T1000 (cell line): ENCODE data around the gene AKR7A2.

Experiments
- DNase-seq: peaks from one replicate; lab custom pipeline; 2025; ENCODE audit warnings: mixed read lengths; lab: John Stamatoyannopoulos, UW

Gene AKR7A2

DNA sequence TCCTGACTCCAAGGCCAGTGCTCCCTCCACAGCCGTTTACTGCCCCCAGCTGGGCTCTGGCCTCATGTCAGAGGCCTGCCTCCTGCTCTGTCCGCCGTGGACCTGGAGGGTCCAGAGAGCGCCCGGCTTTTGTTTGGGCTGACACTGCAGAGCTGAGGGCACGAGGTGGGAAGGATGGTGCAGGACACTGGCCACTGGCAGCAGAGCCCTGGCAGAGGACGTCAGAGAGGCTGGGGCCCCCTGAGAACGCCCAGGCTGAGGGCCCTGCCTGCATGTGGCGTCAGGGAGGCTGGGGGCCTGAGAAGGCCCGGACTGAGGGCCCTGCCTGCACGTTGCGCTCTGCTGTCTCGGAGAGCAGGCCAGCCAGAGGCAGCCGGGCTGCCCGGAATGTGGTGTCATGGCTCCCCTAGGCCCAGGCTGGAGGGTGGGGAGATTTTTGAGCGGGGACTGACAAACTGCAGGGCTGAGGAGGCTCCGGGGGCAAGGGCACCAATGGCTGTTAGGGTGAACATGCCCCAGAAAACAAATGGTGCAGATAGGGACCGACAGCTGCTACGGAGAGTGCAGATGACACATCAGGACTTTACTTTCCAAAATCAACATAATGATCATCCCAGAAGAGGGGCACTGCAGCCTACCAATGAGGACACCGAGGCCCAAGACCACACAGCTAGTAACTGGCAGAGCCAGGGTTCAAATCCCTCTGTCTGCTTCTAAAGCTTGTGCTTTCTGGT, 31.8 kb upstream of the AKR7A2 start:
- no peak for DNase-seq

DNA sequence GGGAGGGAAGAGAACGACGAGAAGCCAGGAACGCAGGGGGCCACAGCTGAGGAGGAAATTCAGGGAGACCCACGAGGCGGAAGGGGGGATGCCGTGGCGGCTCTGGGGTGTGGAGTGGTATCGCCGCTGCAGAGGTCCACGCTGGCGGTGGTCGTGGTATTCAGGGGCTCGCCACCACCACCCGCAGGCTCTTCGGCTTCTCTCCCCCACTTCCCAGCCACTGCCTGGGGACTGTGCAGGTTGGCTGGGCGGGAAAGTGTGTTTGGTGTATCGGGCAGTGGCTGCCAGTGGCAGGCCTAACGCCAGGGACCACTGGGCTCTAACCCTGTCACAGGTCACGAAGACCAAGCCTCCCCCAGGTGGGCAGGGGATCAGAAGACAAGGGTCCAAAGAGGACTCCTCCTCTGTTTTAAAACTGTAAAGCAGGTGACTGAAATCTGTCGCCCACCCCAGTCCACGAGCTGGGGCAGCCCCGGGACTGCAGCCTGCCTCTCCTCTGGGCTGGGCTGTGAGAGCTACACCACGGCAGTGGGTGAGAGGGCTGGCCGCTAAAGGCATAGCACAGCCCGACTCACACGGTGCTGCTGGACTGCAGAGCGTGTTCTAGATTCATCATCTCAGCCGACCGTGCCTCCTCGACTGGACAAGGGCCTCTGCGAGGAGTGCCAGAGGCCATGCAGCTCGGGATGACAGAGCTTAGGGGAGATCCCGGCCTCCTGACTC, 31.1 kb upstream of the AKR7A2 start:
- DNase-seq: no peak

DNA sequence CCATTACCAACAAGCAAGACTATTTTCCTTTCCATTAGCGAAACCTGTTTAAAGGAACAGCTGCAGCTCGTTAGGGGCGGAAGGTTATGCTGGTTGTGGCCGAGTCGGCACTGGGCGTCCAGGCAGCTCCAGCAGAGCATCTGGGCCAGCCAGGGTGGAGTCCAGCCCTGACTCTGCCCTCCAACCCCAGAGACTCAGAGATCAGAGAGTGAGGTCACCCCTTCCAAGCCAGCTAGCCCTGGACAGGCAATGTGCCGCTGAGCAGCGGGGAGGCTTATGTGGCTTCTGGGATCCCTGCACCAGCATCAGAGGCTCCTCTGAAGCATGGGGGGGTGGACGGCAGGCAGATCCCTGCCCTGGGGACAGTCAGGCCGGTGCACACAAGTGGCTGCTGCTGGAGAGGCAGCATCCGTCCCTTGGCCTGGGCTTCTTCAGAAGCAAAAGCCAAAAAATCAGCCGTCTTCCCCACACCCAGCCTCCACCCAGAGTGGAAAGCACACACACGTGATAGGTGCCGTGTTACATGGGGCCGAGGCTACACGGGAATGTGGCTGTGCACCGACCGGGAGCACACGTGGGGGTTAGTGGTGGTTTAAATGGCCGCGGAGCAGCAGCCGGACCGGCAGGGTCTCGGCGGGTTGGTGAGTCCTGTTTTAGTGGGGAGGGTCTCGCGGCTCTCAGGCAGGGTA, 30.3 kb upstream of the AKR7A2 start:
- no peak for DNase-seq

DNA sequence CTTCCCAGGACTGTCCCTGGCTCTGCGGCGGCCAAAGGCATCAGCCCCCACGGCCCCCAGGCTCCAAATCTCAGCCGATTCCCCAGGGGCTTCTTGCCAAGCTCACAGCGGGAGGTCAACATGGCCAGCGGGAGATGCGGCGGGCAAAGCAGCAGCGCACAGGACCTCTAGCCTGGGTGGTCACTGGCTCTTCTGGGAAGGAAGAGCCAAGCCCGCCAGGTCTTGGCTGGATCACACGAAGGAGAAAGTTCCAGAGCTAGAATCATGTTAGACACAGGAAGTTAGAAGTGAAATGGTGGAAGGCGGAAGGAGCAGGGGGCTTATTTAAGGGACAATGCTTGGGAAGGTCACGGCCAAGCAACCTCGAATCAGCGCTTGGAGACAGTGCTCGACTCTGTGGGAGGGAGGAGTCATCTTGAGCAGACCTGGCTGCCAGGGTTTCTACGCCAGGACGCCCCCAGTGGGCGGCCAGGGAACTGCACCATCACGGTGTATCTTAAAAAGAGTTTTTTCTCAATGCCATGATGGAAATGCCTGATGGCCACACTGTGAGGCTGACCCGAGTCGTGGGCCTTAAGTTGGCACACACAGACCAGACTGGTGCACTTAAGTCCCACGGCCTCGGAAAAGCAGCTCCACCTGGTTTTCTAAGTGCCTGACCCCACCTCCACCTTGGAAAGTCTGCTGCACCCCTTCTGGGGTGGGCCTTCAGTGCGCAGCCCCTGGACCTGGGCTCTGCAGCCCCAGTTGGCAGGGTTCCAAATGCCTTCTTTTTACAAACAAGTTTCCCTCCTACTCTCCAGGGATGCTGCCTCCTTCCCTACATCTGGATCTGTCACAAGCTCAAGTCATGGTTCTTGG, 29.5 kb upstream of the AKR7A2 start:
- DNase-seq: peak; percentile 67

DNA sequence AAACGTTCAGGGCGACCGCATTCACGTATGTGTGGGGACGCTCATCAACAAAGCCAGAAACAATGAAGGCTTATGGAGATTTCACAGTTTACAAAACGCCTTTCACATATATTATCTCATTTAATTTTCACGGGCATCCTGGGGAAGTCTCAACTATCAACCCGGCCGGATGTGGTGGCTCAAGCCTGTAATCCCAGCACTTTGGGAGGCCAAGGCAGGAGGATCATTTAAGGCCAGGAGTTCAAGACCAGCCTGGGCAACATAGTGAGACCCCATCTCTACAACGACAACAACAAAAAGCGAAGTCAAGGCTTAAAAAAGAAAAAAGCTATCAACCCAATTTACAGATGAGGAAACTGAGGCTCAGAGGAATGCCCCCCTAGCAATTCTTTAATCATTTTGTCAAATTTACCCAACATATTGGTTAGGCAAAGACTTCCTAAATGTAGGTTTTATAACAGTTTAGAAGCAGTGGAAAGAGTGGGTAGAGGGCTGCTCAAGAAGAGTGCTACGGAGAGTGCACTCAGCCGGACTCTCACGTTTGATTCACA, 28.5 kb upstream of the AKR7A2 start:
- DNase-seq: no peak

DNA sequence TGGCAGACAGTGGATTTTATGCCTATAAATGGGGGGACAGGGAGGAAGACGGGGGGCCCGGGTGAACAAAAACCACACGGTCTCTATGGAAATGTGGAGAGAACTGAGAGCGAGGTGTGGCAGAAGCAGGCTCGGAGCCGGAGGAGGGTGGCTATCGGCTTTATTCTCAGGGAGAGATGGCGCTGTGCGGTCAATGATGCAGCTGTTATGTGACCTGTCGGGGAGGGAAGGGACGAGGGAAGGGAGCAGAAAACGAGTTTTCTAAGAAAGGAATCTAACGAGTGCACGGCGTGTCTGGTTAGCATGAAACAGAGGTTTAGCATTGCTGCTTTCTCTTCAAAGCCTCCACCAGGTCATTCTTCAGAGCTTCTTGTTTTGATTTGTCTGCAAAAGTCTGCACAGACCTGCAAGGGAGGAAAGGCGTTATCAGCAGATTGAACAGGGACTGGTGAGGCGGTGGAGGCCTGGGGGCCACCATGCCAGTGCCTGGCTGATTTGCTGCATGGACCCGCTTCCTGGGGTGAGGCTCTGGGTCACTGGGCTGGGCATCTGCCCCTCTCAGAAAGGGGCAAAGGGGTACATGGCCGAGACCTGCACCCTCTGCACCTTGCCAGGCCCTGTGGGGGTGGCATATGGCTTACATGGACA, 27.4 kb upstream of the AKR7A2 start:
- DNase-seq: no peak

DNA sequence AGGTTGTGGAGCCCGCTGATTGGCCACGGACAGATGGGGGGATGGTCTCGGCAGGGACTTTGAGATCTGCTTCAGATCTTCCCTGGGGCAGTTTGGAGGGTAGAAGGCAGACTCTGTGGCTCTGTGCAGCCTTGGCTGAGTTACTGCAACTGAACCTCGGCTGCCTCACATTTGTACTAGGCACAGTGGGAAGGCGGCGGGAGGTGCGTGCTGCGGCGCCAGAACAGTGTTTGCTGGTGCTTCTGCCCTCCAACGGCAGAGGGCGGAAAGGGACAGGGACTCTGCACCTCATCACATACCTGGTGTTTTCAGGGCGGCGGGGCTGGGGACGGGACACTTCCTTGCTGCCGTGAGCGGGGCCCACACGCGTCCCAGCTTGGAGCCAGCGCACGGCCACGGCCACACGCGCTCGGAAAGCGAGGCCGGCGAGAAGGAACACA, 26.4 kb upstream of the AKR7A2 start:
- no peak for DNase-seq

DNA sequence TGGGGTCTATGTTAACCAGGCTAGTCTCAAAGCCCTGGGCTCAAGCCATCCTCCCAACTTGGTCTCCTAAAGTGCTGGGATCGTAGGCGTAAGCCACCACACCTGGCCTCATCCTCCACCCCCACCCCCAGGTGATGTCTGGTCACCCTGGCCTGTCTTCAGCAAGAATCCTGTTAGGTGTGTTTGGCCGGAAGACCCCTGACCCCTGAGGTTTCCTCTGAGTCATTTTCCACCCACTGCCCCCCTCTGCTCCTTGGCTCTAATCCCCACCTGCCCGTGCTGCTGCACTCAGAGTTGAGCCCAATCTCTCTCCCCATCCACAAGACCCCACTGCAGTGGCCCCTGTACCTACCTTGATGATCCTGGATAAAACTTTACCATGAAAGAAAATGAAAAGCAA, 25.3 kb upstream of the AKR7A2 start:
- no peak for DNase-seq

DNA sequence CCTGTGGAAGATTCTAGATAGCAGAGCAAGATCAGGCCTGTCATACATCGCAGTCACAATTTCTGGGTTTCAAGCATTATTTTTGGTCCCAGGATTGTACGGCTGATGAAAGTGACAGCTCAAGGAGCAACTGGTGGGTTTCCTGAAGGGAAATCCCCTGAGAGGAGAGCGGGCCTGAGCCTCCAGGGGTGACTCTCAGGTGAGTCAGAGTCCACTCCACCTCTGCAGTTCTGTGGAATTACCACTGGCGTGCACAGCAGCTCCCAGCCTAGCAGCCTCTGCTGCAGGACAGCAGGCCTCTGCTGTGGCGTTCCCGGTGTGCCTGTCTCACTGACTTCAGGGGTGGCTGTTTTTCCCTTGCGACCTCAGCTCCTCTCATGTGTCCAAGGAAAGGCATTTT, 24.6 kb upstream of the AKR7A2 start:
- DNase-seq: peak; percentile 30

DNA sequence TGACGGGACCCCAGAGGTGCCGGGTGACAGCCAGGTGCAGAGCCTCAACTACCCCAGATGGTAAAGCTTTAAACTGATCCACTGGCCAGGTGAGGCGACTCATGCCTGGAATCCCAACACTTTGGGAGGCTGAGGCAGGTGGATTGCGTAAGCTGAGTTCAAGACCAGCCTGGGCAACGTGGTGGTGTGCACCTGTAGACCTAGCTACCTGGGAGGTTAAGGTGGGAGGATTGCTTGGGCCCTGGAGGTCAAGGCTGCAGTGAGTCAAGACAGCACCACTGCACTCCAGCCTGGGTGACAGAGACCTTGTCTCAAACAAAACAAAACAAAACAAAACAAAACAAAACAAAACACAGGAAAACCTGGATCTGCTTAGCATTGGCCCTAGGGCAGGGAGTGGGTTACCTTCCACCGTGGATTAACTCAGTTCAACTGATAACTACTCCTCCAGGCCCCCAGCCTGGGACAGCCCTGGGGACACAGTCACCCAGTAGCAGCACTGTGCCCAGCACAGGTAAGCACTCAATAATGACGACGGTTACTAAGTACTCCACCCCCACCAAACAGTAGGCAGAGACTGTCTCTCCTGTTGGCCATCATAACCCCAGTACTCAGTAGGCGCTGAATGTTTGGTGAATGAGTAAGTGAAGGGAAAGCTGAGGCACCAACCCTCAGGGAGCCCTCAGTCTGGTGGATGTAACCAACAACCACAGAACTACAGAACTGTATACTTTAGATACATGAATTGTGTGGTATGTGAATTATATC, 21.8 kb upstream of the AKR7A2 start:
- no peak for DNase-seq

DNA sequence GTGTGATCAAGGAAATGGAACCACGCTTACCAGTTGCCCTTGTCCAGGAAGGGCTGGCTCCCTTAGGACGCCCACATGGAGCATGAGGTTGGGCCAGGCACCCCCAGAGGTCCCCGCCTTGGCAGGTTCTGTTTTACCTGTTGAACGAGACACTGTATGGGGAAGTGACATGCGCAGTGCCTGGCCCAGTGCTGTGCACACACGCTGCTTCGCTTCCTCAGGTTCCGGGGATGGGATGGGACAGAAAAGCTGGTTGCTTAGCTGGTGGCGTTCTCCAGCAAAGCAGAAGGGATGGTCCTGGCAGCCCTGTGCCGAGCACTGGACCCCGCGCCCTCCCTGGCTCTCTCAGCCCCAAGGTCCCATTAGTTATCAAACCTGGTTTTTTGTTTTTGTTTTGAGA, 20.9 kb upstream of the AKR7A2 start:
- no peak for DNase-seq

DNA sequence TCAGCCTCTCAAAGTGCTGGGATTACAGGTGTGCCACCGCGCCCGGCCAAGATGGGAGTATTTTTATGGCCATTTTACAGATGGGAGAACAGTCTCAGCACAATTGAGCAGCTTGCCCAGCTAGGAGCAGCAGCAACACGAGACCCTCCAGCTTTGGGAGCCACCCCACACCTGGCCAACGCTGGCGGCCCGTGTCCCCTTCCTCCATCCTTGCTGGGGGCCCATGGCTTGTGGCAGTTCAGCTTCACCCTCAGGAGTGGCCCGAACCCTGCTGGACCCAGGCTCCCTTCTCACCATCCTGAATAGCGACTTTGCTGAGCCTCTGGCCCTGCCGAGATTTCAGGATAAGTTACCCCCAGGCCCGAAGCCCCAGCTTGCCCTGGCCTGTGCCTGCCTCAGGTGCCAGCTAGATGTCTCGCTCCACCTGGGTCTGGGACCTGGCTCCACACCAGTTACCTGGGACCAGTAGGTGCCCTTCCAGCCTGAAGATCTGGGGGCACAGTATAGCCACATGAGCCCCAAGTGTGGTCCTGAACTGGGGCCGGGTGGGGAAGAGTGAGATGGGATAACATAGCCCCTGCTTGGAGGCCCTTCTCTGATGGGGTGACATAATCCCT, 19.4 kb upstream of the AKR7A2 start:
- DNase-seq: no peak

DNA sequence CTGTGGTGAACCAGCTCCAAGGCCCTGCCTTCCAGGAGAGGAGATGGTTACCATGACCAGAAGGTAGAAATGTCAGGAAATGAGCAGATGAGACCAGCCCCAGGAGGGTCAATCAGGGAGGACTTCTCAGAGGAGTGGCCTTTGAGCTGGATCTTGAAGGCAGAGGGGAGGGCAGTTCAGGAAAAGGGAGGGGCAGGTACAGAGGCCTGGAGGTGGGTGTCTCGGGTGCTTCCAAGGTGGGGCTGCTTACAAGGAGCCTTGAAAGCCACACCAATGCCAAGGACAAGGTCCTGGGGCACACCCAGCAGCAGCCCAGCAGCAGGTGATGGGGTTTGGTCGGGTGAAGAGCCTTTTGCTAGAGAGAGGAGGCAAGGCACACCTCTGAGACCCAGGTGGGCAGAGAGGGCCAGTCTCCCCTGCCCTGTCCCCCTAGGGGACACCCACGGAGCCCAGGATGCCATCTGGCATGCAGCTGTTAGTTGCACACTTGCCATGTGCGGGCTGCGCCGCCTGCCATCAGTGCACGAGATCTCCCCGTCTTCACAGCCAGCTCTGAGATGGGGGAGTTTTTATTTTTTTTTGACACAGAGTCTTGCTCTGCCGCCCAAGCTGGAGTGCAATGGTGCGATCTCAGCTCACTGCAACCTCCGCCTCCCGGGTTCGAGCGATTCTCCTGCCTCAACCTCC, 18.6 kb upstream of the AKR7A2 start:
- DNase-seq: no peak

DNA sequence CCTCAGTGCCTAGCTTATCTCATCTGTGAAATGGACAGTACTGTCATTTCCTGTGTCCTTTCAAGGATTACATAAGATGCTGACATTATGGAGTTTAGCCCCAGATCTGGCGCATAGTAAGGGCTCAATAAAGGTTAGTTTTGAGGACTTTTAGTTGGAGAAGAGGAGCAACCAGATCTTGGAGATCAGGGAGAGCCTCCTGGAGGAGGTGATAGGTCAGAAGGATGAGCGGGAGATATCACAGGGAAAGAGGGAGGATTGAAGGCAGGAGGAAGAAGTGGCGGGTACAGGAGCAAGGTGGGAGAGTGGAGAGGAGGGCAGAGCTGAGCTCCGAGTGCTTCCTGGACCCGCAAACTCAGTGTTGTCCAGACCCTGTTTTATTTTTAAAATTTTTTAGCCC, 17.7 kb upstream of the AKR7A2 start:
- DNase-seq: no peak

DNA sequence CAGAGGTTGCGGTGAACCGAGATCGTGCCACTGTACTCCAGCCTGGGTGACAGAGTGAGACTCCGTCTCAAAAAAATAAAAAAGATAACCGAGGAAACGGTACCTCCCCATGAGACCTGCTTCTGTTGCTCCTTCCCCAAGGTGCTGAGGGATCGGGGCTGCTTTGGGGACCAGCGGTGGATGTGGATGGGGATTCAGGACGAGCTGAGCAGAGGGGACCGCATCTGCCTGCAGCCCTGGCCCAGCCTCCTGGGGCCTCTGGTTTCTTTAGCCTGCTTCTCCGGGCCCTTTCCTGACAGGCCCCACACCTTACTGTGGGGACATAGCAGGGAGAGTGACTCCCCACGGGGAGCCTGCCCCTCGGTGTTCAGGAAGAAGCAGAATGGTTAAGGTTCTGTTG, 17.2 kb upstream of the AKR7A2 start:
- DNase-seq: no peak

DNA sequence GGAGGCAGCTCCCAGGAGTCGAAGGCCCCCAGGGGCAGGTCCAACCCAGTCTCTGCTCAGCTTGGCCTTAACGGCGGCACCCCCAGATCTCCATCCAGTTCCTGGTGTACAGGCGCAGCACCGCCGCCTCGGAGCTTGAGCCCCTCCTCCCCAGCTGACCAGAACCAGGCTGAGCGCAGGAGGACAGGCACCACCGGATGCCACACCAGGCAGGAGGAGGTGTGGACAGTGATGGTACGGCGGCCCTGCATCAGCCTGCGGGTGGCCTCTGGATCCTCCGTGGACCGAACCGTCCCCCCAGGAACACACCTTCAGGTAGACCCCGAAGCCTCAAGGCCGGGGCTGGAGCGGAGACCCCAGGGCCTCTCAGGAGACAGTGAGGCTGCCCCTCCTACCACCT, 16.5 kb upstream of the AKR7A2 start:
- no peak for DNase-seq

DNA sequence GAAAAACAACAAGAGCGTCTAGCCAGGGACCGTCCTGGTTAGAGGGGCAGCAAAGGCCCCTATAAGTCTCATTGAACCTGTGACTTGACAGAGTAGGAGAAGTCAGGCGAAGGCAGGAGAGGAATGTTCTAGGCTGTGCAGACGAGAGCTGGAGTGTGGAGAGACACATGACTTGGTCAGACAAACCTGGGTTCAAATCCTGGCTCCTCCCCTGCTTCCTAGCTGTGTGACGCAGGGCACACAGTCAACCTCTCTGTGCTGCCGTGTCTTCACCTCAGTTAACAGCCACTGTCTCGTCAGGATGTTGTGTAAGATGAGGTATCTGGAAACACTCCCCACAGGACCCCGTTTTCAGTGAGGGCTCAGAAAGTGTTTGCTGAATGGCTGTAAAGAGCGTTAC, 15.8 kb upstream of the AKR7A2 start:
- no peak for DNase-seq

DNA sequence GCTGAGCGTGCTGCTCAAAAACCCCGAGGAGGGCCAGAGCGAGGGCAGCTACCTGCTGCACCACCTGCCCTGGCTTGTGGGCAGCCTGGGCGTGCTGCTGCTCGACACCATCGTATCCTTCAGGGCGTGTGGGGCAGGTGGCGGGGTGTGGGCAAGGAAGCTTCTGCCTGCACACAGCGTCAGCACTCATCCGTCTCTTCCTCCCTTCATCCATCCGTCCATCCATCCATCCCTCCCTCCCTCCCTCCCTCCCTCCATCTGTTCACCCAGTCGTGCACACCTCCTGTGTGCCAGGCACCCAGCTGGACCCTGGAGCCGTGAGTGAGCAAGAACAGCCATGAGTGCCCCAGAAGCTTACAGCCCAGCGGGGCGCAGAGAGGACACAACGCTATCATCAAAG, 15.4 kb upstream of the AKR7A2 start:
- DNase-seq: no peak

DNA sequence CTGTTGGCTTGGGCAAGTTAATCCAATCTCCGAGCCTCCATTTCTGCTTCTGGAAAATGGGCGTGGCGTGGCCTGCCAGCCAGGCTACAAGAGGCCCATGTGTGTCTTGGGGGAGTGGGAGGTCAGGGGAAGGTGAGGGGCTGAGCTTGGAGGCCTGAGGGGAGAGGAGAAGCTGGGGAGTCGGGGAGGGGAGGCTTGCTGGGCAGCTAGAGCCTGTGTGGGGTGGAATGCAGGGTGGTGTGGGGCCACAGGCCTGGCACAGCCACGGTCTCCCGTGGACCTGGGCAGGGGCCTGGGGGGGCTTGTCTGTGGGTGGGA, 14.8 kb upstream of the AKR7A2 start:
- no peak for DNase-seq
